ENCODE measurements around the gene CENPP. TPM values are rescaled to one million over a fixed set of nuclear protein-coding genes. Genes with fewer than 3 reads are reported as not detected.

Gene CENPP
- total RNA-seq, 1 experiment from 2014 or later, result 4.2 TPM

DNA sequence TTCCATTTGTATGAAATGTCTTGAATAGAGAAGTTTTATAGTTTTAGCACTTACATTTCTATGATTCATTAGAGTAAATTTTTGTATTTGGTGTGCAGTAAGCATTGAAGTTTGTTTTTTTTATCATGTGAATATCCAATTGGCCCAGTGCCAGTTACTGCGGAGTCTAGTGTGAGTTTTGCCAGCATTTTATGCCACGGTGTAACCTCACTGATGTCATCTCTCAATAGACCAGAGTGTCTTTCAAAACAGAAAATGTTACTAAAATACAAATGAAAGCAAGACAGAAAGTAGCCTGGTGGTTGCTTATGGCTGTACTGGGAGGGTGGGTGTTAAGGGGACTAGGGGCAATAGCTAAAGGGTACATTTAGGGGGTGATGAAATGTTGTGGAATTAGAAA is 281.3 kb downstream of the CENPP start:
- ChIA-PET CTCF (interaction anchor here (0.8 to 1.1 kb wide), 3 partner anchors 22 to 280 kb away, joined by 4 to 5 read pairs (median 5); no protein-coding TSS in a partner anchor), POLR2A (interaction anchor here (0.9 to 1.2 kb wide), 2 partner anchors 10 to 102 kb away, joined by 3 read pairs; no protein-coding TSS in a partner anchor)
- DNase-seq (ENCODE audit: unreplicated experiment), result peak; percentile 67
- no TSS peak for BruUV-seq (replicated peaks)
- TF ChIP-seq, protein P1, sequence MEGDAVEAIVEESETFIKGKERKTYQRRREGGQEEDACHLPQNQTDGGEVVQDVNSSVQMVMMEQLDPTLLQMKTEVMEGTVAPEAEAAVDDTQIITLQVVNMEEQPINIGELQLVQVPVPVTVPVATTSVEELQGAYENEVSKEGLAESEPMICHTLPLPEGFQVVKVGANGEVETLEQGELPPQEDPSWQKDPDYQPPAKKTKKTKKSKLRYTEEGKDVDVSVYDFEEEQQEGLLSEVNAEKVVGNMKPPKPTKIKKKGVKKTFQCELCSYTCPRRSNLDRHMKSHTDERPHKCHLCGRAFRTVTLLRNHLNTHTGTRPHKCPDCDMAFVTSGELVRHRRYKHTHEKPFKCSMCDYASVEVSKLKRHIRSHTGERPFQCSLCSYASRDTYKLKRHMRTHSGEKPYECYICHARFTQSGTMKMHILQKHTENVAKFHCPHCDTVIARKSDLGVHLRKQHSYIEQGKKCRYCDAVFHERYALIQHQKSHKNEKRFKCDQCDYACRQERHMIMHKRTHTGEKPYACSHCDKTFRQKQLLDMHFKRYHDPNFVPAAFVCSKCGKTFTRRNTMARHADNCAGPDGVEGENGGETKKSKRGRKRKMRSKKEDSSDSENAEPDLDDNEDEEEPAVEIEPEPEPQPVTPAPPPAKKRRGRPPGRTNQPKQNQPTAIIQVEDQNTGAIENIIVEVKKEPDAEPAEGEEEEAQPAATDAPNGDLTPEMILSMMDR (IDR thresholded peaks at IDR 0.05; ENCODE audit: unreplicated experiment), result no peak
- peaks cover 8% of the 10 kb centered on the region for H3K4me1 Mint-ChIP-seq (ENCODE audit: insufficient read depth, unreplicated experiment)
- peak overlapping the region; percentile 70 for H3K27ac Mint-ChIP-seq (ENCODE audit: low read depth, unreplicated experiment)
- no peak overlapping the region for H3K4me3 Mint-ChIP-seq (ENCODE audit: unreplicated experiment)
- peaks cover 12% of the 10 kb centered on the region for H3K36me3 Mint-ChIP-seq (ENCODE audit: insufficient read depth, unreplicated experiment)
- H3K9me3 Mint-ChIP-seq (ENCODE audit: unreplicated experiment), result no peaks in the 10 kb centered on the region
- H3K27me3 Mint-ChIP-seq (ENCODE audit: insufficient read depth, unreplicated experiment), result no peaks in the 10 kb centered on the region
- intact Hi-C loops (cut with micrococcal nuclease), result loop anchor here (5.0 kb wide), 1 partner anchor 100 kb away; no protein-coding TSS in a partner anchor

DNA sequence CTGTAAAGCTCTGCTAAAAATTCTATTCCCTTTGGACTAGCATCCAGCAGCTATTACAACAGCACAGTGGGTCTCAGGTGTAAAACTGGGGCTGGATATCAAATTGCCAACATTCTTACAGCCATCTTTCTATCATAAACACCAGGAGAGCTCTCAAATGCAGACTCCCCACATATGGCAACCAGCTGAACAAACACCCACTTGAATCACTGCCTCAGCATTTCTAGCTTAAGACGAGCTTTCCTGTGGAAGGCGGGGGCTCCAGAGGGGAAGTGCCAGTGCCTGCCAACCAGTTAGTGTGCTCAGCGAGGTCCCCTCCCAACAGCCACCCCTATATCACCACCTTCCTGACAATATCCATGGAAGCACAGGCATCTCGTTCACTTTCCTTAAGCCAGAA is 282.0 kb downstream of the CENPP start:
- BruUV-seq (replicated peaks), result no TSS peak
- intact Hi-C loops (cut with micrococcal nuclease), result loop anchor here (5.0 kb wide), 1 partner anchor 100 kb away; no protein-coding TSS in a partner anchor
- peaks cover 17% of the 10 kb centered on the region for H3K36me3 Mint-ChIP-seq (ENCODE audit: insufficient read depth, unreplicated experiment)
- no peak overlapping the region for H3K4me3 Mint-ChIP-seq (ENCODE audit: unreplicated experiment)
- no peak overlapping the region for H3K27ac Mint-ChIP-seq (ENCODE audit: low read depth, unreplicated experiment)
- peak; percentile 57 for DNase-seq (ENCODE audit: unreplicated experiment)
- peaks cover 8% of the 10 kb centered on the region for H3K4me1 Mint-ChIP-seq (ENCODE audit: insufficient read depth, unreplicated experiment)
- no peaks in the 10 kb centered on the region for H3K9me3 Mint-ChIP-seq (ENCODE audit: unreplicated experiment)
- H3K27me3 Mint-ChIP-seq (ENCODE audit: insufficient read depth, unreplicated experiment), result no peaks in the 10 kb centered on the region
- ChIA-PET POLR2A (interaction anchor here (0.6 to 1.2 kb wide), 4 partner anchors 11 to 103 kb away, joined by 3 read pairs; no protein-coding TSS in a partner anchor), CTCF (interaction anchor here (0.8 to 1.1 kb wide), 3 partner anchors 23 to 281 kb away, joined by 4 to 5 read pairs (median 5); no protein-coding TSS in a partner anchor)
- TF ChIP-seq, protein P1 (IDR thresholded peaks at IDR 0.05; ENCODE audit: unreplicated experiment), result no peak

DNA sequence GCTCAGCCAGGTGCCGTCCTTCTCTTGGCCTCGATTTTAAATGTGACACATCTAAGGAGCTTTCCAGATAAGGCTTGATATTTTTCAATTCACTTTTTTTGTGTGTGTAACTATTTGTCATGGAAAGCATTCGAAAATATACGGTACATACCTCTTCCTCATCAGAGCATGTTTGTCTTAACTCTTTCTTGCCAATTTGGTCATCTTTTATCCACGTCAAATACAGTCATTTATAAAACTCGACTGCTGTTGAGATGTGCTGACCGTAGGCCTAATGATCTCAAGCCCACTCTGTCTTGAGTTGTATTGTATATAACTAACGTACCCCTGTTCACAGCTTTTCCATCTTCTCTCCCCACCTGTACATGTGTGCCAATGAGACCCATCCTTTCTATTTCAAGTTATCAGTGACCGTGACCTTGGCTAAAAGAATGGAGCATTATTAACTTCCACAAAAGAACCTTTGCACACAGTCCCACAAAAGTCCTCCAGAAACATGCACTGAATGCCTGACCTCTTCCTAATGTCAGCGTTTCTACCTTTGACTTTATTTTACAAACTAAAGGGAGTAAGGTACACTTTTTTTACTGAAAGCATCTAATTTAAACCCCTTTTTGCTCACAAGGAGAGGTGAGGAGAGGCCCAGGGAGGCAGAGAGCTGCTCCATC is 282.6 kb downstream of the CENPP start:
- no peaks in the 10 kb centered on the region for H3K9me3 Mint-ChIP-seq (ENCODE audit: unreplicated experiment)
- BruUV-seq (replicated peaks), result no TSS peak
- H3K4me1 Mint-ChIP-seq (ENCODE audit: insufficient read depth, unreplicated experiment), result peaks cover 8% of the 10 kb centered on the region
- no peaks in the 10 kb centered on the region for H3K27me3 Mint-ChIP-seq (ENCODE audit: insufficient read depth, unreplicated experiment)
- H3K4me3 Mint-ChIP-seq (ENCODE audit: unreplicated experiment), result no peak overlapping the region
- ChIA-PET POLR2A (interaction anchor here (0.6 to 2.3 kb wide), 5 partner anchors 9 to 250 kb away, joined by 3 to 9 read pairs (median 3); no protein-coding TSS in a partner anchor), CTCF (interaction anchor here (1.1 kb wide), 1 partner anchor 282 kb away, joined by 5 read pairs; no protein-coding TSS in a partner anchor)
- DNase-seq (ENCODE audit: unreplicated experiment), result no peak
- TF ChIP-seq, protein P1 (IDR thresholded peaks at IDR 0.05; ENCODE audit: unreplicated experiment), result no peak
- H3K27ac Mint-ChIP-seq (ENCODE audit: low read depth, unreplicated experiment), result no peak overlapping the region
- peaks cover 17% of the 10 kb centered on the region for H3K36me3 Mint-ChIP-seq (ENCODE audit: insufficient read depth, unreplicated experiment)
- intact Hi-C loops (cut with micrococcal nuclease), result loop anchor here (5.0 kb wide), 1 partner anchor 101 kb away; no protein-coding TSS in a partner anchor

DNA sequence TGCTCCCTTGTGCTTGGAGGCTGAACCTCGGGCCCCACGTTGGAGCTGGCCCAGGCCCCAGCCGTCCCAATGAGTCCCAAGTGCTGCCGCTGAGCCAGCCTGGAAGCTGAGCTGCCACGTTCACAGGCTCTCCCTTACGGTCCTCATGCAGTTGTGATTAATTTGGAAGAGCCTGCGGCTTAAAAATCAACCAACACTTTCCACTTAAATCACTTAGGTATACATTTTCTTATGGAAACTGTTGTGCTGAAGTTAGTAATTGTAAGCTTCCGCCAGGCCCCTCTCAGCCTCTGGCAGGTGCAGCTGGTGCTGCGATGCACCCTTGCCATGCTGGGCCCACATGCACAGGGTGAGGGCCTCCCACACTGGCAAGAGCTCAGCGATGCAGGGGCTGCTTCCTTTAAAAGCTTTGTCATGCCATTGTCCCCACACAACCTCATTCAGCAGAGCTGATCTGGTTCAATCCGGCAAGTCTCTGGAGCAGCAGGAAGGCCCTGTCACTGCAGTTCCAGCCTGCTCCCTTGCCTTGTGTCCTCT is 283.2 kb downstream of the CENPP start:
- TF ChIP-seq, protein P1 (IDR thresholded peaks at IDR 0.05; ENCODE audit: unreplicated experiment), result no peak
- no peak for DNase-seq (ENCODE audit: unreplicated experiment)
- ChIA-PET POLR2A (interaction anchor here (0.7 to 2.3 kb wide), 3 partner anchors 9 to 251 kb away, joined by 3 to 9 read pairs (median 3); no protein-coding TSS in a partner anchor), CTCF (interaction anchor here (0.6 to 1.0 kb wide), 2 partner anchors 107 to 127 kb away, joined by 3 read pairs; no protein-coding TSS in a partner anchor)
- no peak overlapping the region for H3K4me3 Mint-ChIP-seq (ENCODE audit: unreplicated experiment)
- BruUV-seq (replicated peaks), result TSS peak; percentile 5
- H3K36me3 Mint-ChIP-seq (ENCODE audit: insufficient read depth, unreplicated experiment), result peaks cover 20% of the 10 kb centered on the region
- intact Hi-C loops (cut with micrococcal nuclease), result loop anchor here (5.0 kb wide), 1 partner anchor 102 kb away; no protein-coding TSS in a partner anchor
- H3K27ac Mint-ChIP-seq (ENCODE audit: low read depth, unreplicated experiment), result no peak overlapping the region
- H3K4me1 Mint-ChIP-seq (ENCODE audit: insufficient read depth, unreplicated experiment), result peaks cover 8% of the 10 kb centered on the region
- H3K27me3 Mint-ChIP-seq (ENCODE audit: insufficient read depth, unreplicated experiment), result no peaks in the 10 kb centered on the region
- H3K9me3 Mint-ChIP-seq (ENCODE audit: unreplicated experiment), result no peaks in the 10 kb centered on the region

All from MCF 10A (cell line).